Measurements from ENCODE around the gene RPL5. TPM values are rescaled to one million over a fixed set of nuclear protein-coding genes. Genes with fewer than 3 reads are reported as not detected.

Gene RPL5
- total and polyA plus RNA-seq, 9 of the 15 experiments (the other 6 are each of a cell fraction or from before 2014, with no cell fraction given) = 1,467 to 4,252 (median 2,454) TPM

DNA sequence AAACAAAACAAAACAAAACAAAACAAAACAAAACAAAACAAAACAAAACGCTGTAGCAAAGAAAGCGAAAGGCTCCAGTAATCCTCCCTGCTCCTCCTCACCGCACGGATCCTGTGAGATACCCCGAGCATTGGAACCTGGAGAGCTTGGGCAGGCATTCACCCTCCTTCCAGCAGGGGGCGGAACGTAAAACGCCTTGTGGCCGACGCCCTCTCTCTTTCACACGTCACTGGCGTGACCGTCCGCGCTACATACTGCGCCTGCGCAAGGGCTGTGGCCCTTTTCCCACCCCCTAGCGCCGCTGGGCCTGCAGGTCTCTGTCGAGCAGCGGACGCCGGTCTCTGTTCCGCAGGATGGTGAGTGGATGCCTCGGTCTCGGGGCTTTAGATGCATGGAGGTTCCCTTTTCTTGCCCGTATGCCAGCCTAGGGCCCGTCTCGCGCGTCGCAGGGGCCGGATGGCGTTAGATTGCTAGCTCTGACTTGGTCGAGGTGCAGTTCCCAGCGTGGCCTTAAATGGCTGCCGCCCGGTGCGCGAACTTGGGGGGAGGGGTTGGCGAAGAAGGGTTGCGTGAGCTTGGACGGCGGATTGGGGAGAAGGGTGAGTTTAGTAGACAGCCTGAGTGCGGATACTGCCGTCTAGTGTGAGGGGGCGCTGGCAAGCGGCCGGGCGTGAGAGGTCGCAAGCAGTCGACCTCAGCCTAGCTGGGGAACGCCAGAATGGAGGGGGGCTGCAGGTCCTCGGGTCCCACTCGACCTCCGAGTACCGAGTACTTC, at the start of gene RPL5 (continued):
- TF ChIP-seq, protein P1, sequence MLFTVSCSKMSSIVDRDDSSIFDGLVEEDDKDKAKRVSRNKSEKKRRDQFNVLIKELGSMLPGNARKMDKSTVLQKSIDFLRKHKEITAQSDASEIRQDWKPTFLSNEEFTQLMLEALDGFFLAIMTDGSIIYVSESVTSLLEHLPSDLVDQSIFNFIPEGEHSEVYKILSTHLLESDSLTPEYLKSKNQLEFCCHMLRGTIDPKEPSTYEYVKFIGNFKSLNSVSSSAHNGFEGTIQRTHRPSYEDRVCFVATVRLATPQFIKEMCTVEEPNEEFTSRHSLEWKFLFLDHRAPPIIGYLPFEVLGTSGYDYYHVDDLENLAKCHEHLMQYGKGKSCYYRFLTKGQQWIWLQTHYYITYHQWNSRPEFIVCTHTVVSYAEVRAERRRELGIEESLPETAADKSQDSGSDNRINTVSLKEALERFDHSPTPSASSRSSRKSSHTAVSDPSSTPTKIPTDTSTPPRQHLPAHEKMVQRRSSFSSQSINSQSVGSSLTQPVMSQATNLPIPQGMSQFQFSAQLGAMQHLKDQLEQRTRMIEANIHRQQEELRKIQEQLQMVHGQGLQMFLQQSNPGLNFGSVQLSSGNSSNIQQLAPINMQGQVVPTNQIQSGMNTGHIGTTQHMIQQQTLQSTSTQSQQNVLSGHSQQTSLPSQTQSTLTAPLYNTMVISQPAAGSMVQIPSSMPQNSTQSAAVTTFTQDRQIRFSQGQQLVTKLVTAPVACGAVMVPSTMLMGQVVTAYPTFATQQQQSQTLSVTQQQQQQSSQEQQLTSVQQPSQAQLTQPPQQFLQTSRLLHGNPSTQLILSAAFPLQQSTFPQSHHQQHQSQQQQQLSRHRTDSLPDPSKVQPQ (CRISPR knock-in tag; IDR thresholded peaks at IDR 0.05; ENCODE audit: borderline replicate concordance) = no peak
- peak; percentile 90 for TF ChIP-seq RBM22 (IDR thresholded peaks at IDR 0.05; ENCODE audit: low read depth, low read length, poor library complexity, severe bottlenecking)
- TF ChIP-seq MXI1 (IDR thresholded peaks at IDR 0.05; ENCODE audit: low read depth, low read length) = no peak
- peak; percentile 96 for TF ChIP-seq MTA3 (IDR thresholded peaks at IDR 0.05; ENCODE audit: borderline replicate concordance)
- TF ChIP-seq, protein P2, sequence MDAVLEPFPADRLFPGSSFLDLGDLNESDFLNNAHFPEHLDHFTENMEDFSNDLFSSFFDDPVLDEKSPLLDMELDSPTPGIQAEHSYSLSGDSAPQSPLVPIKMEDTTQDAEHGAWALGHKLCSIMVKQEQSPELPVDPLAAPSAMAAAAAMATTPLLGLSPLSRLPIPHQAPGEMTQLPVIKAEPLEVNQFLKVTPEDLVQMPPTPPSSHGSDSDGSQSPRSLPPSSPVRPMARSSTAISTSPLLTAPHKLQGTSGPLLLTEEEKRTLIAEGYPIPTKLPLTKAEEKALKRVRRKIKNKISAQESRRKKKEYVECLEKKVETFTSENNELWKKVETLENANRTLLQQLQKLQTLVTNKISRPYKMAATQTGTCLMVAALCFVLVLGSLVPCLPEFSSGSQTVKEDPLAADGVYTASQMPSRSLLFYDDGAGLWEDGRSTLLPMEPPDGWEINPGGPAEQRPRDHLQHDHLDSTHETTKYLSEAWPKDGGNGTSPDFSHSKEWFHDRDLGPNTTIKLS (IDR thresholded peaks at IDR 0.05; ENCODE audit: borderline replicate concordance, low read depth) = peak; percentile 90
- TF ChIP-seq, protein P3, sequence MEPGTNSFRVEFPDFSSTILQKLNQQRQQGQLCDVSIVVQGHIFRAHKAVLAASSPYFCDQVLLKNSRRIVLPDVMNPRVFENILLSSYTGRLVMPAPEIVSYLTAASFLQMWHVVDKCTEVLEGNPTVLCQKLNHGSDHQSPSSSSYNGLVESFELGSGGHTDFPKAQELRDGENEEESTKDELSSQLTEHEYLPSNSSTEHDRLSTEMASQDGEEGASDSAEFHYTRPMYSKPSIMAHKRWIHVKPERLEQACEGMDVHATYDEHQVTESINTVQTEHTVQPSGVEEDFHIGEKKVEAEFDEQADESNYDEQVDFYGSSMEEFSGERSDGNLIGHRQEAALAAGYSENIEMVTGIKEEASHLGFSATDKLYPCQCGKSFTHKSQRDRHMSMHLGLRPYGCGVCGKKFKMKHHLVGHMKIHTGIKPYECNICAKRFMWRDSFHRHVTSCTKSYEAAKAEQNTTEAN (CRISPR knock-in tag; IDR thresholded peaks at IDR 0.05) = no peak
- TF ChIP-seq ZNF57 (CRISPR knock-in tag; IDR thresholded peaks at IDR 0.05) = no peak
- TF ChIP-seq ZNF24 (IDR thresholded peaks at IDR 0.05) = peak; percentile 37; the same call in 1 of the 2 replicates
- TF ChIP-seq HCFC1 (IDR thresholded peaks at IDR 0.05; ENCODE audit: low read depth, low read length) = peak; percentile 68
- TF ChIP-seq ARID2 (IDR thresholded peaks at IDR 0.05) = no peak
- TF ChIP-seq, protein P4, sequence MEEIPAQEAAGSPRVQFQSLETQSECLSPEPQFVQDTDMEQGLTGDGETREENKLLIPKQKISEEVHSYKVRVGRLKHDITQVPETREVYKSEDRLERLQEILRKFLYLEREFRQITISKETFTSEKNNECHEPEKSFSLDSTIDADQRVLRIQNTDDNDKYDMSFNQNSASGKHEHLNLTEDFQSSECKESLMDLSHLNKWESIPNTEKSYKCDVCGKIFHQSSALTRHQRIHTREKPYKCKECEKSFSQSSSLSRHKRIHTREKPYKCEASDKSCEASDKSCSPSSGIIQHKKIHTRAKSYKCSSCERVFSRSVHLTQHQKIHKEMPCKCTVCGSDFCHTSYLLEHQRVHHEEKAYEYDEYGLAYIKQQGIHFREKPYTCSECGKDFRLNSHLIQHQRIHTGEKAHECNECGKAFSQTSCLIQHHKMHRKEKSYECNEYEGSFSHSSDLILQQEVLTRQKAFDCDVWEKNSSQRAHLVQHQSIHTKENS (CRISPR knock-in tag; IDR thresholded peaks at IDR 0.05) = no peak
- TF ChIP-seq ZC3H11A (IDR thresholded peaks at IDR 0.05; ENCODE audit: low read depth, low read length) = no peak
- TF ChIP-seq, protein P5, sequence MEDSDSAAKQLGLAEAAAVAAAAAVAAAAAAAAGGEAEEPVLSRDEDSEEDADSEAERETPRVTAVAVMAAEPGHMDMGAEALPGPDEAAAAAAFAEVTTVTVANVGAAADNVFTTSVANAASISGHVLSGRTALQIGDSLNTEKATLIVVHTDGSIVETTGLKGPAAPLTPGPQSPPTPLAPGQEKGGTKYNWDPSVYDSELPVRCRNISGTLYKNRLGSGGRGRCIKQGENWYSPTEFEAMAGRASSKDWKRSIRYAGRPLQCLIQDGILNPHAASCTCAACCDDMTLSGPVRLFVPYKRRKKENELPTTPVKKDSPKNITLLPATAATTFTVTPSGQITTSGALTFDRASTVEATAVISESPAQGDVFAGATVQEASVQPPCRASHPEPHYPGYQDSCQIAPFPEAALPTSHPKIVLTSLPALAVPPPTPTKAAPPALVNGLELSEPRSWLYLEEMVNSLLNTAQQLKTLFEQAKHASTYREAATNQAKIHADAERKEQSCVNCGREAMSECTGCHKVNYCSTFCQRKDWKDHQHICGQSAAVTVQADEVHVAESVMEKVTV (CRISPR knock-in tag; IDR thresholded peaks at IDR 0.05) = no peak
- TF ChIP-seq XRCC3 (IDR thresholded peaks at IDR 0.05) = no peak
- TF ChIP-seq, protein P6, sequence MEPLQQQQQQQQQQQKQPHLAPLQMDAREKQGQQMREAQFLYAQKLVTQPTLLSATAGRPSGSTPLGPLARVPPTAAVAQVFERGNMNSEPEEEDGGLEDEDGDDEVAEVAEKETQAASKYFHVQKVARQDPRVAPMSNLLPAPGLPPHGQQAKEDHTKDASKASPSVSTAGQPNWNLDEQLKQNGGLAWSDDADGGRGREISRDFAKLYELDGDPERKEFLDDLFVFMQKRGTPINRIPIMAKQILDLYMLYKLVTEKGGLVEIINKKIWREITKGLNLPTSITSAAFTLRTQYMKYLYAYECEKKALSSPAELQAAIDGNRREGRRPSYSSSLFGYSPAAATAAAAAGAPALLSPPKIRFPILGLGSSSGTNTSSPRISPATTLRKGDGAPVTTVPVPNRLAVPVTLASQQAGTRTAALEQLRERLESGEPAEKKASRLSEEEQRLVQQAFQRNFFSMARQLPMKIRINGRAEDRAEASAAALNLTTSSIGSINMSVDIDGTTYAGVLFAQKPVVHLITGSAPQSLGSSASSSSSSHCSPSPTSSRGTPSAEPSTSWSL (CRISPR knock-in tag; IDR thresholded peaks at IDR 0.05; ENCODE audit: borderline replicate concordance) = peak; percentile 17; the same call in 1 of the 2 replicates
- TF ChIP-seq, protein P7, sequence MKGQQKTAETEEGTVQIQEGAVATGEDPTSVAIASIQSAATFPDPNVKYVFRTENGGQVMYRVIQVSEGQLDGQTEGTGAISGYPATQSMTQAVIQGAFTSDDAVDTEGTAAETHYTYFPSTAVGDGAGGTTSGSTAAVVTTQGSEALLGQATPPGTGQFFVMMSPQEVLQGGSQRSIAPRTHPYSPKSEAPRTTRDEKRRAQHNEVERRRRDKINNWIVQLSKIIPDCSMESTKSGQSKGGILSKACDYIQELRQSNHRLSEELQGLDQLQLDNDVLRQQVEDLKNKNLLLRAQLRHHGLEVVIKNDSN (CRISPR knock-in tag; IDR thresholded peaks at IDR 0.05) = peak; percentile 57

Data from K562 (cell line).